Mucosa of descending colon (tissue), 3 donors: ENCODE measurements around the gene FARP1. TPM values are rescaled to one million over a fixed set of nuclear protein-coding genes. Genes with fewer than 3 reads are reported as not detected.
A peak's percentile ranks its signal among the peaks of the same experiment; 100 is the strongest.
"Not testable (repeated sequence)": the region's sequence is repeated elsewhere in the genome, so short reads cannot be mapped to it uniquely, and the experiment has no call there.

Source experiments
- ATAC-seq: fragments of 200-7000 bp; cut with Tn5 transposase; one replicate; pipeline ENCODE4 v1.9.1; 2020; ENCODE audit warnings: mild to moderate bottlenecking, moderate library complexity
- DNase-seq, 3 donors: peaks; one replicate each; pipeline ENCODE4 v3.0.0-alpha.2; 2020
- H3K36me3 ChIP-seq: fragments of 200-600 bp; one replicate; pipeline ENCODE4 v1.8.0; 2021; ENCODE audit warnings: low read depth, mild to moderate bottlenecking
- H3K4me1 ChIP-seq: fragments of 200-600 bp; one replicate; pipeline ENCODE4 v1.8.0; 2021; ENCODE audit warnings: low read depth, mild to moderate bottlenecking
- H3K4me3 ChIP-seq: fragments of 200-600 bp; one replicate; pipeline ENCODE4 v1.8.0; 2021; ENCODE audit warnings: mild to moderate bottlenecking
- H3K9me3 ChIP-seq: fragments of 200-600 bp; one replicate; pipeline ENCODE4 v1.8.0; 2021; ENCODE audit warnings: mild to moderate bottlenecking
- CTCF ChIP-seq: fragments of 200-600 bp; IDR thresholded peaks from one replicate; pipeline ENCODE4 v1.8.0; 2022; ENCODE audit warnings: antibody characterized with exemption, mild to moderate bottlenecking
- intact Hi-C, 2 donors: fragments of 100-400 bp; cut with DNase I in 1 of 2; cut with micrococcal nuclease in 1 of 2; formaldehyde crosslinking; loops; one replicate each; pipeline versions ENCODE4 v1.11.0 to v1.11.1; 2022; cut with DNase I, micrococcal nuclease
- total RNA-seq, 3 donors: library from RNA; stranded (reverse); fragmentation: NEBNext Ultra II Directional in 2 of 3; extraction: Animal tissue kit (Norgen Biotek cat#: 25700) in 2 of 3; gene quantifications; one replicate each; pipeline versions ENCODE4 v1.2.1 to v1.2.4, GENCODE V29; 2021 to 2023
- donor health status: DM: no; HTN: no; CAD: no; lungs with moderate emphysema.
- donor health status: DM: no; HTN: no; CAD: no.
- donor health status: DM: no; HTN: yes; CAD: no.

Gene FARP1
- total RNA-seq, 3 donors from 2014 or later = 44.4 to 111 (median 53.6) TPM

- ATAC-seq (peak; percentile 89), DNase-seq (peak; percentile 65 to 73 (median 66))
- intact Hi-C loops = no loop called here
- no peaks in the 10 kb centered on the region for H3K9me3 ChIP-seq
- no peaks in the 10 kb centered on the region for H3K36me3 ChIP-seq
- no peak overlapping the region for H3K4me3 ChIP-seq
- peaks cover 20% of the 10 kb centered on the region for H3K4me1 ChIP-seq
- TF ChIP-seq CTCF = no peak
Observed at GRCh38 chr13:98265692-98266551, 123.0 kb downstream of the FARP1 start.

- intact Hi-C loops = no loop called here
- Histone ChIP-seq H3K4me3 (no peak overlapping the region), H3K36me3 (no peaks in the 10 kb centered on the region), H3K4me1 (peaks cover 20% of the 10 kb centered on the region), H3K9me3 (no peaks in the 10 kb centered on the region)
- ATAC-seq = peak; percentile 93
- no peak for TF ChIP-seq CTCF
- peak; percentile 63 to 78 (median 68) for DNase-seq
Observed at GRCh38 chr13:98267080-98267912, 124.4 kb downstream of the FARP1 start.

GRCh38 chr13:98269386-98269785, 126.5 kb downstream of the FARP1 start:
- H3K9me3 ChIP-seq = no peaks in the 10 kb centered on the region
- ATAC-seq (no peak), DNase-seq (no peak)
- no peaks in the 10 kb centered on the region for H3K36me3 ChIP-seq
- peaks cover 20% of the 10 kb centered on the region for H3K4me1 ChIP-seq
- intact Hi-C loops = no loop called here
- H3K4me3 ChIP-seq = no peak overlapping the region
- TF ChIP-seq CTCF = no peak

- H3K9me3 ChIP-seq = no peaks in the 10 kb centered on the region
- no peak for ATAC-seq
- DNase-seq = no peak
- H3K36me3 ChIP-seq = no peaks in the 10 kb centered on the region
- intact Hi-C loops = no loop called here
- TF ChIP-seq CTCF = no peak
- H3K4me1 ChIP-seq = peaks cover 15% of the 10 kb centered on the region
- no peak overlapping the region for H3K4me3 ChIP-seq
Observed at GRCh38 chr13:98270819-98271218, 127.9 kb downstream of the FARP1 start.

GRCh38 chr13:98271646-98272045, 128.8 kb downstream of the FARP1 start:
- DNase-seq, H3K4me1 ChIP-seq, H3K9me3 ChIP-seq, H3K4me3 ChIP-seq, intact Hi-C loops, H3K36me3 ChIP-seq: not testable (repeated sequence)
- ATAC-seq = peak; percentile 58

- peaks cover 1% of the 10 kb centered on the region for H3K4me1 ChIP-seq
- DNase-seq (no peak), ATAC-seq (no peak)
- no peak for TF ChIP-seq CTCF
- no peak overlapping the region for H3K4me3 ChIP-seq
- no peaks in the 10 kb centered on the region for H3K36me3 ChIP-seq
- intact Hi-C loops = no loop called here
- no peaks in the 10 kb centered on the region for H3K9me3 ChIP-seq
Observed at GRCh38 chr13:98272549-98272948, 129.7 kb downstream of the FARP1 start.
